Measurements from ENCODE around the gene NSF. TPM values are rescaled to one million over a fixed set of nuclear protein-coding genes. Genes with fewer than 3 reads are reported as not detected.
"Not testable (repeated sequence)": the region's sequence is repeated elsewhere in the genome, so short reads cannot be mapped to it uniquely, and the experiment has no call there.

The NSF gene
- 21.9 and 32.0 TPM in 2 replicates for total RNA-seq

GRCh38 chr17:46590157-46591146 is at the start of gene NSF:
NSF (plus strand) TSS chr17:46590669; CDS start chr17:46590776, 107 bp downstream.
- H3K4me3 ChIP-seq (ENCODE audit: low read depth, low read length); DNase-seq (ENCODE audit: low read depth); FAIRE-seq; H3K27me3 ChIP-seq (ENCODE audit: control insufficient read depth, insufficient read depth, low read length); H3K36me3 ChIP-seq (ENCODE audit: control insufficient read depth, insufficient read depth, low read length): not testable (repeated sequence)

GRCh38 chr17:46548607-46549006 is 41.9 kb upstream of the NSF start:
- H3K4me3 ChIP-seq (ENCODE audit: low read depth, low read length); DNase-seq (ENCODE audit: low read depth); FAIRE-seq; H3K36me3 ChIP-seq (ENCODE audit: control insufficient read depth, insufficient read depth, low read length); H3K27me3 ChIP-seq (ENCODE audit: control insufficient read depth, insufficient read depth, low read length): not testable (repeated sequence)

- not testable (repeated sequence) for H3K27me3 ChIP-seq (ENCODE audit: control insufficient read depth, insufficient read depth, low read length); H3K4me3 ChIP-seq (ENCODE audit: low read depth, low read length); H3K36me3 ChIP-seq (ENCODE audit: control insufficient read depth, insufficient read depth, low read length); FAIRE-seq; DNase-seq (ENCODE audit: low read depth)
Observed at GRCh38 chr17:46559155-46559554, 31.3 kb upstream of the NSF start.

GRCh38 chr17:46560048-46560447 is 30.4 kb upstream of the NSF start:
- not testable (repeated sequence) for FAIRE-seq; H3K4me3 ChIP-seq (ENCODE audit: low read depth, low read length); H3K36me3 ChIP-seq (ENCODE audit: control insufficient read depth, insufficient read depth, low read length); H3K27me3 ChIP-seq (ENCODE audit: control insufficient read depth, insufficient read depth, low read length); DNase-seq (ENCODE audit: low read depth)

- not testable (repeated sequence) for H3K36me3 ChIP-seq (ENCODE audit: control insufficient read depth, insufficient read depth, low read length); H3K4me3 ChIP-seq (ENCODE audit: low read depth, low read length); H3K27me3 ChIP-seq (ENCODE audit: control insufficient read depth, insufficient read depth, low read length); FAIRE-seq; DNase-seq (ENCODE audit: low read depth)
Observed at GRCh38 chr17:46566284-46566683, 24.2 kb upstream of the NSF start.

- not testable (repeated sequence) for H3K36me3 ChIP-seq (ENCODE audit: control insufficient read depth, insufficient read depth, low read length); H3K27me3 ChIP-seq (ENCODE audit: control insufficient read depth, insufficient read depth, low read length); FAIRE-seq; DNase-seq (ENCODE audit: low read depth); H3K4me3 ChIP-seq (ENCODE audit: low read depth, low read length)
Observed at GRCh38 chr17:46566980-46567379, 23.5 kb upstream of the NSF start.

- not testable (repeated sequence) for DNase-seq (ENCODE audit: low read depth); H3K4me3 ChIP-seq (ENCODE audit: low read depth, low read length); H3K36me3 ChIP-seq (ENCODE audit: control insufficient read depth, insufficient read depth, low read length); H3K27me3 ChIP-seq (ENCODE audit: control insufficient read depth, insufficient read depth, low read length)
- FAIRE-seq = peak; percentile 90
Observed at GRCh38 chr17:46571796-46572195, 18.7 kb upstream of the NSF start.

- peak; percentile 100 for FAIRE-seq
- DNase-seq (ENCODE audit: low read depth); H3K27me3 ChIP-seq (ENCODE audit: control insufficient read depth, insufficient read depth, low read length); H3K36me3 ChIP-seq (ENCODE audit: control insufficient read depth, insufficient read depth, low read length); H3K4me3 ChIP-seq (ENCODE audit: low read depth, low read length): not testable (repeated sequence)
Observed at GRCh38 chr17:46579083-46580075, 11.1 kb upstream of the NSF start, which contains the start of gene ARL17A. ARL17A (minus strand) TSS chr17:46579691; CDS start chr17:46576322, 3,369 bp downstream.

- H3K4me3 ChIP-seq (ENCODE audit: low read depth, low read length); H3K27me3 ChIP-seq (ENCODE audit: control insufficient read depth, insufficient read depth, low read length); DNase-seq (ENCODE audit: low read depth); H3K36me3 ChIP-seq (ENCODE audit: control insufficient read depth, insufficient read depth, low read length); FAIRE-seq: not testable (repeated sequence)
Observed at GRCh38 chr17:46580082-46580481, 10.4 kb upstream of the NSF start.

GRCh38 chr17:46585444-46585843 is 5.0 kb upstream of the NSF start:
- not testable (repeated sequence) for H3K36me3 ChIP-seq (ENCODE audit: control insufficient read depth, insufficient read depth, low read length); DNase-seq (ENCODE audit: low read depth); H3K4me3 ChIP-seq (ENCODE audit: low read depth, low read length); H3K27me3 ChIP-seq (ENCODE audit: control insufficient read depth, insufficient read depth, low read length)
- FAIRE-seq = peak; percentile 85

- FAIRE-seq = peak; percentile 91
- DNase-seq (ENCODE audit: low read depth); H3K27me3 ChIP-seq (ENCODE audit: control insufficient read depth, insufficient read depth, low read length); H3K36me3 ChIP-seq (ENCODE audit: control insufficient read depth, insufficient read depth, low read length); H3K4me3 ChIP-seq (ENCODE audit: low read depth, low read length): not testable (repeated sequence)
Observed at GRCh38 chr17:46591332-46591731, 863 bp downstream of the NSF start.

GRCh38 chr17:46598344-46598931 is 8.0 kb downstream of the NSF start:
- not testable (repeated sequence) for H3K27me3 ChIP-seq (ENCODE audit: control insufficient read depth, insufficient read depth, low read length); H3K36me3 ChIP-seq (ENCODE audit: control insufficient read depth, insufficient read depth, low read length); DNase-seq (ENCODE audit: low read depth); H3K4me3 ChIP-seq (ENCODE audit: low read depth, low read length)
- FAIRE-seq = peak; percentile 94

- not testable (repeated sequence) for DNase-seq (ENCODE audit: low read depth); H3K36me3 ChIP-seq (ENCODE audit: control insufficient read depth, insufficient read depth, low read length); H3K4me3 ChIP-seq (ENCODE audit: low read depth, low read length); H3K27me3 ChIP-seq (ENCODE audit: control insufficient read depth, insufficient read depth, low read length)
- peak; percentile 96 for FAIRE-seq
Observed at GRCh38 chr17:46600767-46601166, 10.3 kb downstream of the NSF start.

All from bronchial epithelial cell (primary cell).